Measurements from ENCODE around the gene CNPY3.
"Not testable (repeated sequence)": the region's sequence is repeated elsewhere in the genome, so short reads cannot be mapped to it uniquely, and the experiment has no call there.

CNPY3 gene

DNA sequence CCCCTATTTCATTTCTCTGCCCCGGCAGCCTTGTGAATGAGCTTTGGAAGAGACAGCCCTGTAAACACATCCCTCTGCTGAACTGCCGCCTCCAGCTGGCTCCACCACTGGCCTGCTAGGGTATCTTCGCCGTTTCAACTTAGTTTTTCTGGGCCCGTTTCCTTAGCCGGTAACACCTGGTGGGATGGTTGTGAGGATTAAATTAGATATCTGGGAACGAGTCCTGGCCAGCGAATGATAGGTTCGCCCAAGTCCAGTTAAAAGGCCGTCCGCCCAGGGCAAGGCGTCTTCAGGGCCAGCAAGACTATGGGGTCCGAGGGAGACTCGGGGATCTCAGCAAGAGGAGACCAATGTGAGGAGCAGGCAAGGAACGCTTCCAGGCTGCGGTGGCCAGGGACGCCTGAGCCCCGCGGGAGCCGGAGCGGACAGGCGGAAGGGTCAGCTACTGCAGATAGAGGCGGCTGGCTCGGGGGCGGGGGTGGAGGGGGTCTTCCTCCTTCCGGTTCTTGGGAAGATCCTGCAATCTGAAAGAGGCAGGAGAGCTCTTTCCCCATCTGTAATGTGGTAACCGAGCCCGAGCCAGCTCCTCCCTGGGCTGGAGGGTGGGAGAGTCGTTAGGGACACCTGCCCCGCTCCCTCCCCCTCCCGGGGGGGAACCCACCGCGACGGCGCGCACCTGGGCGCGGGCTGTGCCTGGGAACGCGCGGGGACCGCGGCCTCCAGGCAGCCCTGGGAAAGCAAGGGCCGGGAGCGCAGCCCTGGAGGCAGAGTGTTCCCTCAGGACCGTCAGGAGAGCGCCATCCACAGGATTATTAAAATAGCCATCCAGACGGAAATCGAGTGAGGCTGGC lies 17.9 kb upstream of the CNPY3 start:
- in situ Hi-C loops (cut with HindIII; ENCODE audit: low sequenced_read_pairs) = no loop called here

DNA sequence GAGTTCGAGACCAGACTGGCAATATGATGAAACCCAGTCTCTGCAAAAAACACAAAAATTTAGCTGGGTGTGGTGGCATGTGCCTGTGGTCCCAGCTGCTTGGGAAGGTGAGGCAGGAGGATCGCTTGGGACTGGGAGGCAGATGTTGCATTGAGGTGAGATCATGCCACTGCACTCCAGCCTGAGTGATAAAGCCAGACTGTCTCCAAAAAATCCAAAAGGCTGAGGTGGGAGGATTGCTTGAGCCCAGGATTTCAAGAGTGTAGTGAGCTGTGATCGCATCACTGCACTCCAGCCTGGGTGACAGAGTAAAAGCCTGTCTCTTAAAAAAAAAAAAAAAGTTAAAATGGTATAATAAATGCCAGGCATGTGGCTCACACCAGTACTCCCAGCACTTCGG lies 14.7 kb upstream of the CNPY3 start:
- in situ Hi-C loops (cut with HindIII; ENCODE audit: low sequenced_read_pairs) = no loop called here

DNA sequence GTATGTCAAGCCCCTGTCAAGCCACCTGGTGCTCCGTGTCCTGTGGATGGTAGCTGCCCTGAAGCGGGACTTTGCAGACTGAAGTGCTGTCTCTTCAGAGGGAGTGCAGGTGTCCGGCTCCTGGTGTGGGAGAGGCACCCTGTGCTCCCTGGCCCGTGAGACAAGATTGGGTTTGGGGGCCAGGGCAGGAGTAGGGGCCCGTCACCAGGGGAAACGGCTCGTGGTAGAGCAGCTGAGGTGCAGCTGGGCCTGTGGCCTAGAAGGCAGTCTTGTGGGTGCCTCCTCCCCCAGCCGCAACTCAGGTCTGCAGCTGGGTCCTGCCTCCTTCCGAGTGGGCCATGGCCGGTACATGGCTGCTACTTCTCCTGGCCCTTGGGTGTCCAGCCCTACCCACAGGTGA lies 13.5 kb upstream of the CNPY3 start, which contains the start of gene PTCRA:
PTCRA (plus strand) TSS at position 322 of the 400 bp plus-strand sequence; CDS start at position 339, 17 bp downstream.
- in situ Hi-C loops (cut with HindIII; ENCODE audit: low sequenced_read_pairs) = no loop called here

DNA sequence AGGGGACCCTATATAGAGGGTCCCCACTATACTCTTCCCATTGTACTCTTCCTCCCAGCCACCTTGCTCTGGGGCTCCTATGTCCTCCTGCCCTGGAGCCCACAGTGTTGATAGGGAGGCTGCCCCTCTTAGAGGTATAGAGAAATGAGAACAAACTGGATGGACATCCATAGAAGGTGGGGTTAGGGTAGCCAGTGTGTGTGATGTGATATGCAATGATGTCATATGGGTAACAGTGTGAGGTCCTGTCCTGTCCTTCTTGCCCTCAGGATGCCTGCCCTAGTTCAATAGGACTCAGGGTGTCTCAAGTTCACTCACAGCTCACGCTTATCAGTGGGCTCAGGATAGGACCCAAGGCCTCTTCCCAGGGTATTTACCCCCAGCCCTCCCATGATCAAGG lies 13.0 kb upstream of the CNPY3 start:
- in situ Hi-C loops (cut with HindIII; ENCODE audit: low sequenced_read_pairs) = no loop called here

DNA sequence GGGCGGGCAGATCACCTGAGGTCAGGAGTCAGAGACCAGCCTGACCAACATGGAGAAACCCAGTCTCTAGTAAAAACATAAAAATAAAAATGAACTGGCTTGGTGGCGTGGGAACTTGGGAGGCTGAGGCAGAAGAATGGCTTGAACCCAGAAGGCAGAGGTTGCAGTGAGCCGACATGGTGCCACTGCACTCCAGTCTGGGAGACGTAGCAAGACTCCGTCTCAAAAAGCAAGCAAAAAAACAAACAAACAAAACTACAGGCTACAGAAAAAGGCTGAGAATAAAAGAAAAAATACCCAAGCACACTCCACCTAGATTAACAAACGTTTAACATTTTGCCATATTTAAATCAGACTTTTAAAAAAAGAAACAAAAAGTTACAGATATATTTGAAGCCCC lies 7.5 kb upstream of the CNPY3 start:
- in situ Hi-C loops (cut with HindIII; ENCODE audit: low sequenced_read_pairs) = loop anchor here (10.0 kb wide), 1 partner anchor 383 kb away; the partner anchor contains the start of gene CRIP3

DNA sequence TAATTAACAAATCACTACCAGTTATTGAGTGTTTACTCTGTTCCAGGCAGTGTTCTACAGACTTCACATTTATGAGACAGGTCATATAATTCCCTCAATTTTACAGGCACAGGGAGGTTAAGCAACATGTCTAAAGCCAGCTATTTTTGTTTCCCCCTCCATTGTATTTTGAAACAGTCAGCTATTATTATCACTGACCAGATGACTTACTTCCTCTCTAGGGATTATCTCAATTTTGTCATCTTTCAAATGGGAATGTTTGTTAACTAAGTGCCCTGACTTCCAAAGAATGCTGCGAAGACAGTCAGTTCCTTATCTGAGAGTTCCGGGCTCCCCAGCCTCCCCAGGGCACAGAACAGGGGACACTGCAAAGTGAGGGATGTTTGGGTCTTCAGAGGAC lies 5.6 kb upstream of the CNPY3 start:
- in situ Hi-C loops (cut with HindIII; ENCODE audit: low sequenced_read_pairs) = loop anchor here (10.0 kb wide), 1 partner anchor 381 kb away; the partner anchor contains the start of gene CRIP3

DNA sequence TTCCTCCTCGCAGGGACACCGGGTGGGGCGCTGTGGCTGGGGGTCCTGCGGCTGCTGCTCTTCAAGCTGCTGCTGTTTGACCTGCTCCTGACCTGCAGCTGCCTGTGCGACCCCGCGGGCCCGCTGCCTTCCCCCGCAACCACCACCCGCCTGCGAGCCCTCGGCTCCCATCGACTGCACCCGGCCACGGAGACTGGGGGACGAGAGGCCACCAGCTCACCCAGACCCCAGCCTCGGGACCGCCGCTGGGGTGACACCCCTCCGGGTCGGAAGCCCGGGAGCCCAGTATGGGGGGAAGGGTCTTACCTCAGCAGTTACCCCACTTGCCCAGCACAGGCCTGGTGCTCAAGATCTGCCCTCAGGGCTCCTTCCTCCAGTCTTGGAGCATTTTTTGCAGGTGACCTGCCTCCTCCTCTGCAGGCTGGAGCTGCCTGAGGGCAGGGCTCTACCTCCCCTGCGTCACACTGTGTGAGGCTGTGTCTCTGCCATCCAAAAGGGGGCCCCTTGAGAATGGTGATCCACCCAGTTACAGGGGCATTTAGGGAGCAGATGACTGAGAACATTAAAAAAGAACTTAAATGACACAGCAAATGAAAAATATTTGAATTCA lies 3.9 kb upstream of the CNPY3 start:
- in situ Hi-C loops (cut with HindIII; ENCODE audit: low sequenced_read_pairs) = loop anchor here (10.0 kb wide), 1 partner anchor 379 kb away; the partner anchor contains the start of gene CRIP3

DNA sequence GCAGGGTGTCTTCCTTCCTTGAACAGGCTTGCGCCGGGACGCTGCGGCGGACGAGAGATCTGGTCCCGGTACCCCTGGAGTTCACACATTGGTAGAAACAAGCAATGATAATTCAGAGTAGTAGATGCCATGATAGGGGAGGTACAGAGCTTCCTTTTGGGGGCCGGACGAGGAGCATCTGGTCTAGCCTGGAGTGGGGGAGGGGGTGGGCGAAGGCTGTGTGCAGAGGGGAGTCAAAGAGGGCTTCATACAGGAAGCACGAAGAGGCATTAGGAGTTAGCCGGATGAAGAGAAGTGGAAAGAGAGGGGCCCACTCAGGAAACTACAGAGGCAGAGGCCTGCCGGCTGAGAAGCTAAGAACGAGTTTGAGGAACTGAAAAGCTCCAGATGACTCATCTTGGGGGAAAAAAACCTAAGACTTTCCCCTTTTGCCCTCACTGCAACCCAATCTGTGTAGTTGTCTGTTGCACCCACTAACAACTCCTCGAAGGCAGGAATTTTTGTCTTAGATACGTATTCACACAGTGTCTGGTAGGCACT lies 611 bp downstream of the CNPY3 start:
- in situ Hi-C loops (cut with HindIII; ENCODE audit: low sequenced_read_pairs) = loop anchor here (10.0 kb wide), 1 partner anchor 375 kb away; the partner anchor contains the start of gene CRIP3

DNA sequence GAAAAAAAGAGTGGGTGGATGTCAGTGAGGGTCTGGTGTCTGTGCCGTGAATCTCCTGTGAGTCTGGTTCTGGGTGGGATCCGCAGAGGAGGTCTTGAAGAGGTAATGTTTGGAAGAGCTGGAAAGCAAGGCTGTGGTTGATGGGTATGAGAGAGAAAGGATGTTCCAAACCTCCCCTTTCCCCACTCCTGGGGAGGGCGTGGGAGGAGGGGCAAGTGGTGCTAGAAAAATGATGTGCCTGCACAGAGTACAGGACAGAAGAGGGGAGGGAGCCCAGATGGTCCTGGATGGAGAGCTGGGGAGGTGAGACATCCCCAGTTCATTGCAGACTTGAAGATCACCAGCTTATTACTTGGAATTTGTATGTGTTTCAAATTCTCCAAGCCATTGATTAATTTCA lies 3.1 kb downstream of the CNPY3 start:
- in situ Hi-C loops (cut with HindIII; ENCODE audit: low sequenced_read_pairs) = no loop called here

DNA sequence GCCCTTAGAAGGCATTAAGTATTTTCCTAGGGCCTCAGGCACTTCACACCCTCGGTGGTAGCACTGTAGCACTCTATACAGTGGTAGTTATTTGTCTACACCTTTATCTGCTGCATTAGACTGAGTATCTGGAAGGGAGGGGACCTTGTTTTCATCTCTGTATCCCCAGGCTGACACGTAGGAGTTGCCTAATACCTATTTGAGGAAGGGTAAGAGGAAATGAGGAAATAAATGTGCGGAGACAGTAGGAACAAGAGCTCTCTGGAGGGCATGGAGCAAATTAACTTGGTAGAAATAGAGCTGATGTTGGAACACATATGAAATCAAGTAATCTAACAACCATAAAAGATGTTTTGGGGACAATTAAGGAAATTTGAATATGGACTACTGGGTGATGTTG lies 3.9 kb downstream of the CNPY3 start:
- in situ Hi-C loops (cut with HindIII; ENCODE audit: low sequenced_read_pairs) = no loop called here

DNA sequence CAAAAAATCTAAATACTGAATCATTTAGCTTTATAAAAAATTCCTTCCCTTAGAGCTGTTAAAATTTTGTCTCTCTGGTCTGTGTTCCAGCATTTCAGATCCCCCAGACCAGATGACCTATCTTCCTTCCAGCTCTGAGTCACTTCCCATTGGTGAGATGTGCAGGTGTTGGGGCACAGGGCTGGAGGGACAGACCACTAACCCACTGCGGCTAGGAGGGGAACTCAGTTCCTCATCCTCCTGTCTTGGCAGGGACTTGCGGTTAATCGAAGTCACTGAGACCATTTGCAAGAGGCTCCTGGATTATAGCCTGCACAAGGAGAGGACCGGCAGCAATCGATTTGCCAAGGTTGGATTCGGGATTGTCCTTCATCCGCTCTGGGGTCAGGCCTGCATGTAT lies 6.0 kb downstream of the CNPY3 start:
- in situ Hi-C loops (cut with HindIII; ENCODE audit: low sequenced_read_pairs) = no loop called here

DNA sequence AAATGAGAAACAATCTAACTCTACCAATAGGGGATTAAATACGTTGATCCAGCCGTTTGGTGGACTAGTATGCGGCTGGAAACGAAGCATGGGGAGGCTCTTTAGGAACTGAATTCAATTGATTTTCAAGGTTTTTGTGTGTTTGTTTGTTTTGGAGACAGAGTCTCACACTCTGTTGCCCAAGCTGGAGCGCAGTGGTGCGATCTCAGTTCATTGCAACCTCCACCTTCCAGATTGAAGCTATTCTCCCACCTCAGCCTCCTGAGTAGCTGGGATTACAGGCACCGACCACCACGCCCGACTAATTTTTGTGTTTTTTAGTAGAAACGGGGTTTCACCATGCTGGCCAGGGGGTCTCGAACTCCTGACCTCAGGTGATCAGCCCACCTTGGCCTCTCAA lies 7.1 kb downstream of the CNPY3 start:
- in situ Hi-C loops (cut with HindIII; ENCODE audit: low sequenced_read_pairs) = no loop called here

DNA sequence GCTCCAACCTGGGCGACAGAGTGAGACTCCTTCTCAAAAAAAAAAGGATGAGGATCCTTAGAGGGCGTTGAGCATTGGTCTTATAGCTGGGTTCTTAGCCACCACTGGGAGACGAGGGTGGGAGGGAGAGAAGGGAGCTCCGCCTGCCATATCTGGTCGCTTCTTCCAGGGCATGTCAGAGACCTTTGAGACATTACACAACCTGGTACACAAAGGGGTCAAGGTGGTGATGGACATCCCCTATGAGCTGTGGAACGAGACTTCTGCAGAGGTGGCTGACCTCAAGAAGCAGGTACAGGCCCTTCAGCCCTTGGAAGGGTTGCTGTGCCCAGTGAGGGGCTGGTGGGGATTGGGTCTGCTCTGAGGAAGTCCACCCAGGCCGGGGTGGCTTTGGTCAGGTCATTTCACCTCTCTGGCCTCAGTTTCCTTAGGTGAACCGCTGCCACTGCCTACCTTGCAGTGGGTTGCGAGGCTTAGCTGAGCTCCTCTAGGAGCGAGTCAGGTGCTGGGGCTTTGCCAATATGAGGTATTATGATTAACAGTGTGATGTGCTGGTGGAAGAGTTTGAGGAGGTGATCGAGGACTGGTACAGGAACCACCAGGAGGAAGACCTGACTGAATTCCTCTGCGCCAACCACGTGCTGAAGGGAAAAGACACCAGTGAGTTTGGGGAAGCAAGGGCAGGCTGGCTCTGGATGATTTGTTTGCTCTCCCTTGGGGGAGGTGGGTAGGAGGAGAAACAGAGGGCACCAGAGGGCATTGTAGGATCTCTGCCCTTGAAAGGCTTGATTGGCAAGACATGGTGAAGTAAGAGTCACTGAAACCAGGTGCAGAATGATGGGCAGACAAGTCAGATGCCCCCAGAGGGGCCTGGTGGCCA lies 8.5 kb downstream of the CNPY3 start:
- in situ Hi-C loops (cut with HindIII; ENCODE audit: low sequenced_read_pairs) = no loop called here

DNA sequence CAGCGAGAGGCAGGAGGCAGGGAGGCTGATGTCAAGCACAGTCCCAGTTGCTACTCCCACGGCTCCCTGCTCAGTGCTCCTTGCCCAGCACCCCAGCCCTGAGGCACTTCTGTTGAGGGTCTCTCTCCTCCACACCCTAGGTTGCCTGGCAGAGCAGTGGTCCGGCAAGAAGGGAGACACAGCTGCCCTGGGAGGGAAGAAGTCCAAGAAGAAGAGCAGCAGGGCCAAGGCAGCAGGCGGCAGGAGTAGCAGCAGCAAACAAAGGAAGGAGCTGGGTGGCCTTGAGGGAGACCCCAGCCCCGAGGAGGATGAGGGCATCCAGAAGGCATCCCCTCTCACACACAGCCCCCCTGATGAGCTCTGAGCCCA lies 9.1 kb downstream of the CNPY3 start:
- in situ Hi-C loops (cut with HindIII; ENCODE audit: low sequenced_read_pairs) = no loop called here

DNA sequence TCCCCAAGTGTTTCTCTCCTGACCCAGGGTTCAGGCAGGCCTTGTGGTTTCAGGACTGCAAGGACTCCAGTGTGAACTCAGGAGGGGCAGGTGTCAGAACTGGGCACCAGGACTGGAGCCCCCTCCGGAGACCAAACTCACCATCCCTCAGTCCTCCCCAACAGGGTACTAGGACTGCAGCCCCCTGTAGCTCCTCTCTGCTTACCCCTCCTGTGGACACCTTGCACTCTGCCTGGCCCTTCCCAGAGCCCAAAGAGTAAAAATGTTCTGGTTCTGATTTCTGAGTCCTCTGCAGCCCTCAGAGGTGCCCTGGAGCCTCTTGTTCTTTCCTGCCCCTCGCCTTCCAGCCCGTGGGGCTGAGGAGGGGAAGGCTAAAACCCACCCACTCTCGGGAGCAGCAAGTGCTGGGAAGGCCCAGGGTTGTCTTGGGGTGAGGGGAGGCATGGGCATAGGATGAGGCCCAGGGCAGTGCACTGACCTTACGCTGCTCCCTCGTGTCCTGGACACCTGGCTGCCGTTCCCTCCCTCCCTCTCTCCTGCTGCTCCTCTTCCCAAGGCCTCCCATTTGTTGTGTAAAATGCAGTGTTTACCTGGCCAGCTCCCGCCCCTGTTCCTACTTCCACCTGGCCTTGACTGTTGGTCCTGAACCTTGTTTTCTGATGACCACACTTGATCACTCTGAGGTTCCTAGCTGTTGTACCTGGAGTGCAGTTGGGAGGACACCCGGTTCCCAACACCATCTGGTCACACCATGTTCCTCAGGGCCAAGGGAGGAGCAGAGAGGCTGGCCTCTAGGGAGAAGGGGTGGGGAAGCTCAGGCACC lies 9.9 kb downstream of the CNPY3 start:
- in situ Hi-C loops (cut with HindIII; ENCODE audit: low sequenced_read_pairs) = no loop called here

DNA sequence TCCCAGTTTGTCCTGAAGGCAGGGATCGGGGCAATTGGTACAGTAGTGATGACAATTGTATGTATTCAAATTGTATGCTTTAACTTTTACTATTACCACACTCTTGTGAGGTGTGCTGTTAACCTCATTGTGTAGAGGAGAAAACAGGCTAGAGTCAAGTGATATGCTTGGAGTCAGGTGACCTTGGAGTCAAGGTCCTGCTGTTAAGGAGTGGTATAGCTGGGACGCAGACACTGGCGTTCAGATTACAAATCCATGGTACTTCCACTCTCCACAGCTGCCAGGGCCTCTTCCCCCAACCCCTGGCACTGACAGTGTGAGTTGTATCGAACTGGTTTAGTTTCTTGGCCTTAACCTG lies 10.5 kb downstream of the CNPY3 start:
- in situ Hi-C loops (cut with HindIII; ENCODE audit: low sequenced_read_pairs) = no loop called here

DNA sequence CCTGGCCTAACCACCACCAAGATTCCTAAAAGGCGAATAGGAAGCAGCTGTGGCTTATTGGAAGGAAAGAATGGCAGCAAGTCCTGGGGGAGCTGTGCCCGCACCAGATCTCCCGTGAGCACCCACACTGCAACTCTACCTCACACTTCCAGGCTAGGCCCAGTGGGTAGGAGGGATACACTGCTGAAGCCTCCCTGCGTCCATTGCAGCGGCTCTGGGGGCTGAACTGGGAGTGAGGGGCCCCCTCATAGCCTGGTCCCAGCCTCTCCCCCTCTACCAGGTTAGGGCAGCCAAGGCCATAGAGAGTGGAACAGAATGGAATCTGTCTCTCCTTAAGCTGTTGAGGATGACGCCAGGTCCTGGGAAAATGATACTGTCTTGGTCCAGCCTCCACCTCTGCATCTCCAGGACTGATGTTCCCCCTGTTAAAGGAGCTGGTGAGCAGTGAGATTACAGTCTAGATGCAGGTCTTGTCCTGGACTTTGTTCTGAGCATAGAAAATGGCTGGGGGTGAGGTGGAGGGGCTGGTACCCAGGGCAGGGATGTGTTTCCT lies 11.3 kb downstream of the CNPY3 start:
- in situ Hi-C loops (cut with HindIII; ENCODE audit: low sequenced_read_pairs) = no loop called here

DNA sequence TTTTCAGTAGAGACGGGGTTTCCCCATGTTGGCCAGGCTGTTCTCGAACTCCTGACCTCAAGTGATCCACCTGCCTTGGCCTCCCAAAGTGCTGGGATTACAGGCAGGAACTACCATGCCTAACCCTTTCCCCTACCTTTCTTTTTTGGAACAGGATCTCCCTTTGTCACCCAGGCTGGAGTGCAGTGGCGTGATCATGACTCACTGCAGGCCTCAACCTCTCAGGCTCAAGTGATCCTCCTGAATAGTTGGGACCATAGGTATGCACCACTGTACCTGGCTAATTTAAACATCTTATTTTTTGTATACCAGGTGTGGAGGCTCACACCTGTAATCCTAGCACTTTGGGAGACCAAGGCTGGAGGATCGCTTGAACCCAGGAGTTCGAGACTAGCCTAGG lies 12.1 kb downstream of the CNPY3 start:
- in situ Hi-C loops (cut with HindIII; ENCODE audit: low sequenced_read_pairs) = not testable (repeated sequence)

DNA sequence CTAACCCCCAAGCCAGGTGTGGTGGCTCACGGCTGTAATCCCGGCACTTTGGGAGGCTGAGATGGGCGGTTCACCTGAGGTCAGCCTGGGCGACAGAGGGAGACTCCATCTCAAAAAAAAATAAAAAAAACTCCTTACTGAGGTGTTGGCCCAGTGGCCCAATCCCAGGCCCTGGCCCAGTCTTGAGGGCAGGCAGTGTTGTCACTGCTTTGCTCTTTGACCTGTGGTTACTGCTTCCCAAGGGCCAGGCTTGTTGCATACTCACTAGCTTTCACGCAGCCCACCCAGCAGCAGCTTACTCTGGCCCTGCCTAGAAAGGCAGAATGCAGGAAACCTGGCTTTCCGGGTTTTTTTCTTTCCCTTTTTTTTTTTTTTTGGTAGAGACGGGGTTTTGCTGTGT lies 13.2 kb downstream of the CNPY3 start:
- in situ Hi-C loops (cut with HindIII; ENCODE audit: low sequenced_read_pairs) = no loop called here

DNA sequence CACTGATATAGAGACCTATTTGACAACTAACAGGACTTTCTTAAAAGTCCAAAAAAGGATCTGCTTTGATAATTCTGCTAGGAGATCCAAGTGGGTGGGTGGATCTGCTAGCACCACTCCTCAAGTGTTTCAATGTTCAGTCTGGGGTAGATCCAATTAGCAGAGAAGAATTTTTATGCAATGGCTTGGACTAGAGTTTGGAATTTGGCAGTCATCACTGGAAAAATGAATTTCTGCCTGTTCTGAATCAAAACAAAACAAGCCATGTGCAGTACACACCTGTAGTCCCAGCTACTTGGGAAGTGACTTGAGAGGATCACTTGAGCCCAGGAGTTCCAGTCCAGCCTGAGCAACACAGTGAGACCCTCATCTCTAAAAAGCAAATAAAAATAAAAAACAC lies 18.7 kb downstream of the CNPY3 start:
- in situ Hi-C loops (cut with HindIII; ENCODE audit: low sequenced_read_pairs) = no loop called here
